CD4-positive, alpha-beta T cell treated with Interleukin-2 at 100 ng/mL for 4 hours (primary cell): ENCODE results near the gene UCP1.

Source experiments
- DNase-seq: peaks from one replicate; pipeline ENCODE4 v3.0.0-alpha.2; 2020; ENCODE audit warnings: low spot score

Gene UCP1

GRCh38 chr4:140568507-140569306, at the start of gene UCP1:
UCP1 (minus strand) TSS chr4:140568961; CDS start chr4:140568729, 232 bp downstream.
- no peak for DNase-seq

DNA sequence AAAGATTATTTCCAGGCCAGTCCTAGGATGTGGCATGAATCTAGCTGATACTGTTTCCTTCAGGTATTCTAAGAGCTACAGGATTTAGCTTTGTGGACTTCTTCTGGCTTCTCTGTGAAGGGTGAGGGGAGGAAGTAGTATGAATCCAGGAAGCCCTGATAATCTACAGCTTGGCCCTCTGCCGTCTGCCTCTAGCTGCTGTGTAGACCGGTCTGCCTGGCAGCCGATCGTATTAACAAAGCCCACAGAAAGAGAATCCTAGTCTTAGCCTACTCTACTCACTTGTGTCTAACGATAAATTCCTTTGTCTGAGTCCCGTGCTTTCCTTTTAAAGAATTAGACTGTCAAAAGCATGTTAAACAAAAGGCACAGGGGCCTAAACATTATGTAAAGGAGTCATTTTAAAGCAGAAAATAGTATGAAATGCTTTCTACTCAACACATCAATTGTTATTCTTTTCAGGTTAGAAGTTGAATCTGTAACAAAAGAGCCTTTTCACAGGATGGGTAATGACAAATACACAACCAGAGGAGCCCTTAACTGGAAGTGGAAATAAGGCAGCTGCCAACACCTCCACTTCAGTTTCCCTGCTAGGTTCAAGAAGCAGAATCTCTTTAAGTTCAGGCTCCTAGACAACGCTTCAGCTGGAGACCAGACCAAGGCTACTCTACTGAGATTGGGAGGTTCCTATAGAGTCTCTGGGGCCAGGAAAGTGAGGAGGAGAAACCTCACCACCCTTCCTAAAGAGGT, 48.9 kb upstream of the UCP1 start:
- no peak for DNase-seq

- no peak for DNase-seq
These were observed 46.7 kb upstream of the UCP1 start for GRCh38 chr4:140615451-140615850.

DNA sequence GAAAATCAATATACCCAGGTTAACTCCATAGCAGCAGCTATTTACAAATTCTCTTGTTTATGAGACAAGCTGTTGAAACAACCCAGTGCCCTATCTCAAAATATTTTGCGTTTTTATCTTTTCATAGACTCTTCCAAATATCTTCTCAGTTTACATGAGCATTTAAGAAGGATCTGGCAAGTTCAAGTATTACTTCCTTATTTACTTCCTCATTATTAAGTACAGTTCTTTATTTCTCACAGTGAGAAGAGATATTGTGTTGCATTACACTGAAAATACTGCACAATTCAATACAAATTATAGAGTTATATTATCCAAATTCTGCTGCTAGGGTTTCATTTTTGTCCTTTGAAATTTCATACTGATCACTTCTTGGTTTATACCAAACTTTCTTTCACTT, 43.6 kb upstream of the UCP1 start:
- no peak for DNase-seq

GRCh38 chr4:140611854-140612253, 43.1 kb upstream of the UCP1 start:
- no peak for DNase-seq

GRCh38 chr4:140609548-140610425, 41.0 kb upstream of the UCP1 start:
- peak; percentile 30 for DNase-seq

DNA sequence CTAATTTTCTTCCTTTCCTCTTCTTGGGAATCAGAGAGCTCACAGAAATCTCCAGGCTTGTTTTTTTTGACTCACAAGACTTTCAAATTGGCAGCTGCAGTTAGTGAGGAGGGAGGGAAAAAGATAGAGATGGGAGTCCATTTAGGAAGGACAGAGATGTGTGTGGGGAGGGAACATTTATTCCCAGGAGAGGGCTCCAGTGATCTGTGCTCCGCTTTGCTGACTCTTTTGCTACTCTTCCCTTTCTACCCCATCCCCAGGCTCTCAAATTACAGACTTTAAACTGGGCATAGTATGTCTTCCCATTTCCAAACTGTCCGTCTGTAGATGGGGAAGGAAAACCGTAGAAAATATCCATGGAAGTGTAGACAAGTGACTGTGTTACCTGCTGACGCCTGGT, 39.1 kb upstream of the UCP1 start:
- no peak for DNase-seq

- no peak for DNase-seq
These were observed 35.8 kb upstream of the UCP1 start for GRCh38 chr4:140604544-140604943.

- no peak for DNase-seq
These were observed 34.5 kb upstream of the UCP1 start for GRCh38 chr4:140603286-140603685.

GRCh38 chr4:140602714-140603113, 34.0 kb upstream of the UCP1 start:
- no peak for DNase-seq

DNA sequence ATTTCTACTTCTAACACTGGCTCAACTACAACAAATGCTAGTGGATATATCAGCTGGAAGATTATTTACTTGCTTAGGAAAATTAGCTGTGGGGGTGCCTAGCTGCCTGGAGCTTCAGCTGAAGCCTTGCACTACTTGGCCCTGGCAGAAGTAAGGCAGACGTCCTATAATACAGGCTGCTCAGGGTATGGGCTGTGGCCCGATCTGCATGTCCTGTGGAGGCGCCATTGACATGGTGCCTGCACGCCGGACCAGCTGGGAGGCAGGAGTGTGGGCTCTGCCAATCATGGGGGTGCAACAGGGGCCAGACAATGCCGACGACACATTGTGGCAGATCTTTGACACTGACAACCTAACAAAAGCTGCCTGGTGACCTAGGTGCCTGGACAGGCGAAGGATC, 31.6 kb upstream of the UCP1 start:
- DNase-seq: no peak

DNA sequence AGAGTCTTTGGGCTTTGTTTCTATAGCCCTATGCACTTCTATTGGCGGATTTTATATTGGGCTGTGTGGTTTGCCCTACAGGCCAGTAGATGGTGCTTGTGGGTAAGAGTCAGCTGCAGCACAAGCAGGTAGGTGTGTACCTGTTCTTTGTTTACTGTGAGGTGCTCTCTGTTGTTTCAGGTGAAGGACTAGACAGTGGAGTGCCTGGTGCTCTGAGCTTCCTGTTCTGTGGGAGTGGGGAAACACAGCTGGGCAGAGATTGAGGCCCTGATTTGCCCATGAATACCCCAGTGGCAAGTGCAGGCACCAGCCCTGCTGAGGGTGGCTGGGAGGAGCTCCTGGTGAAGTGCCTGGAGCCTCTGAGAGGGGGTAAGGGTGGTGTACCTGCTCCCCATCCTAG, 26.3 kb upstream of the UCP1 start:
- DNase-seq: no peak

GRCh38 chr4:140584439-140584838, 15.7 kb upstream of the UCP1 start:
- no peak for DNase-seq

GRCh38 chr4:140581078-140581477, 12.3 kb upstream of the UCP1 start:
- no peak for DNase-seq

- no peak for DNase-seq
These were observed 10.5 kb upstream of the UCP1 start for GRCh38 chr4:140579278-140579677.

DNA sequence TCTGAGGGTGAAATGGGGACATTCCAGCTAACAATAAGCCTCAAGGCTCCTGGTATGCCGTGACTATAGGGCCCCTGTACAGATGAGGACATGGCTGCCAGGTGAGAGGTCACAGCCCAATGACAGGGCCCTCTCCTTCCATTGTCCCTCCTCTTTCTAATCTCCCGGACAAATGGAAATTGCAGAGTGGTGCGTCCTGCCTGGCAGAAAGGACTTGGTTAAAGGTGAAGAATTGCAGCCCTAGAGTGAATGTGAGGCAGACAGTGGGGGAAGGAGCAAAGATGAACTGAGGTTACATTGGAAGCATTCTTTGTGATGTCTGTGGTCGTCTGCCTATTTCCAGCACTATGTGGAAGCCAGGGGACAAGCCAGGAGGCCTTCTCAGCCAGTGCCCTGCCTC, 6.7 kb upstream of the UCP1 start:
- DNase-seq: no peak

- no peak for DNase-seq
These were observed 2.9 kb upstream of the UCP1 start for GRCh38 chr4:140571620-140572019.

DNA sequence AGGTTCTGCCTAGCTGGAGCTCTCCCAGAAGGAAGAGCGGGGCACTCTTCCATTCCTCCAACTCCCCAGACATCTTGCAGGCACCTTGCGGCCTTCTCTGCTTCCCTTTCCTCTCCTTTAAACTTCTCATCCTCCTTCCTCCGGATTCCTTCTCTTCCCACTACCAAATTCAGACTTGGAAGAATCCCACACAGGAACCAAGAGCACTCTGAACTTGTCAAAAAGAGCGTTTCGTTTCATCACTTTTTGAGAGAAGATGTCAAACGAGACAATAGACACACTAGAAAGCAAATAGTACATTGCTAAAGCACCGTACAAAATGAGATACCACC, 512 bp upstream of the UCP1 start:
- DNase-seq: no peak

GRCh38 chr4:140559696-140560095, 9.1 kb downstream of the UCP1 start:
- no peak for DNase-seq

GRCh38 chr4:140557831-140558435, 10.8 kb downstream of the UCP1 start:
- DNase-seq: no peak

DNA sequence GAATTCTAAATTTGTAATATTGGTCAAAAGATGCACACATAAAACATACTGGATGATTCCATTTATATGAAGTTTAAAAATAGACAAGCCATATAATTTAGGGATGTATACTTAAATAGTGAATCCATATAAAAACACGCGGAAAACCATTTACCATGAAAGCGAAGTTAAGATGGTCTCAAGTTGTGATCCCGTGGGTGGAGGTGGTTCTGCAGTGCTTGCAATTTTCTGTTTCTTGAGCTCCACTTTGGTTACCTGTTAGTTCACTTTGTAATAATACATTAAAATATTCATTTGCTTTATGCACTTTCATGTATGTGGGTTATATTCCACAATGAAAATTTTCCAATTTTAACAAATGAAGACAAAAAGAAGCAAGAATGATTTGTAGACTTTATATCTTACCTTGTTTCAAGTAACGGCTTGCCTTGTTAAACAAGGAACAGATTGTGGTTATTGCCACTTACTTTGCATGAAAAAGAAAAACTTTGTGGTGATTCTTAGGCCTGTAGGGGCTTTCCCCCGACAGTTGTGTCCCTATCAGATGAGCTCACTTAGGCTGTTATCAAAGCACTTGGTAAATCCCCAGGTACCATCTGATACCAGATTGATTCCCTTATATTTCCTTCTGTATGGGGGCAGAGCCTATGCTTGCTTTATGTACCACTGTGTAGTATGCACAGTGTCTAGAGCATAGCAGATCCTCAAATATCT, 12.2 kb downstream of the UCP1 start:
- peak; percentile 29 for DNase-seq
